GM06990 (cell line): ENCODE measurements around the gene VPS13D.

Experiments used
- DNase-seq: peaks from one replicate; pipeline ENCODE4 v3.0.0-alpha.2; 2011; ENCODE audit not compliant: insufficient read length; ENCODE audit errors: extremely low read depth
- H3K27me3 ChIP-seq: replicated peaks from 2 replicates; pipeline ENCODE4 v1.6.0; 2011; ENCODE audit warnings: low read length; ENCODE audit not compliant: control insufficient read depth, insufficient read depth
- H3K36me3 ChIP-seq: 2 replicates; pipeline ENCODE4 v1.5.1; 2011; ENCODE audit warnings: low read length; ENCODE audit not compliant: control insufficient read depth, insufficient read depth
- H3K4me3 ChIP-seq: replicated peaks from 2 replicates; pipeline ENCODE4 v1.5.1; 2011; ENCODE audit warnings: low read depth, mild to moderate bottlenecking, control low read depth, low read length
- TF ChIP-seq, protein P1 (sequence below): IDR thresholded peaks from 2 replicates; pipeline ENCODE4 v1.5.1; 2011; ENCODE audit warnings: low read length, control low read depth, mild to moderate bottlenecking, inconsistent platforms; ENCODE audit not compliant: insufficient read depth, poor library complexity, severe bottlenecking

Gene VPS13D

DNA sequence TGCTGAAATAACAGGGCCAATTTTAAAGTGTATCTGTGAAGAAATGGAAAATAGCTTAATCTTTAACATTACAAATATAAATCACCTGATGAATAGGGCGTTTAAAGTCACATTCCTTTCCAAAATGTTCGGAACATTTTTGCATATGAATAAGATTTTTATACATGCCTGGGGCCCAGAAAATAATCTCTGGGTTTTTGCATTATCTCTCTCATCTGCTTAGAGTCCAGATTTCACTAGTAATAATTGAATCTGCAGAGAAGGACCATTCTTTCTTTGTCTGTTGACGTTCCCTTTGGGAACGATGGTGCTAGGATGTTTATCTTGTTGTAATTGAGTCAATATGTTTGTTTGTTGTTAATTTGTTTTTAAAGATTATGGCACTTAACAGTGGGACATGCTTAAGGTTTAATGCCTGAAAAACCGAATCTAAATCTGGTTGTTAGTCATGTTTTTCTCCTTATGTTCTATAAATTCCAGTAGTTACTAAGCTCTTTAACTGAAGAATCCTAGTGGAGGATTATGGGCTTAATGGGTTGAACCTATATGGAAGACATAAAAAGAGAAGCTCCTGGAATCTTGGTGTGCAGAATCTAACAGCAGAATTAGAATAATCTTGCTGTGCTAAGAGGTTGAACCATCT lies 140.6 kb downstream of the VPS13D start:
- TF ChIP-seq, protein P1, sequence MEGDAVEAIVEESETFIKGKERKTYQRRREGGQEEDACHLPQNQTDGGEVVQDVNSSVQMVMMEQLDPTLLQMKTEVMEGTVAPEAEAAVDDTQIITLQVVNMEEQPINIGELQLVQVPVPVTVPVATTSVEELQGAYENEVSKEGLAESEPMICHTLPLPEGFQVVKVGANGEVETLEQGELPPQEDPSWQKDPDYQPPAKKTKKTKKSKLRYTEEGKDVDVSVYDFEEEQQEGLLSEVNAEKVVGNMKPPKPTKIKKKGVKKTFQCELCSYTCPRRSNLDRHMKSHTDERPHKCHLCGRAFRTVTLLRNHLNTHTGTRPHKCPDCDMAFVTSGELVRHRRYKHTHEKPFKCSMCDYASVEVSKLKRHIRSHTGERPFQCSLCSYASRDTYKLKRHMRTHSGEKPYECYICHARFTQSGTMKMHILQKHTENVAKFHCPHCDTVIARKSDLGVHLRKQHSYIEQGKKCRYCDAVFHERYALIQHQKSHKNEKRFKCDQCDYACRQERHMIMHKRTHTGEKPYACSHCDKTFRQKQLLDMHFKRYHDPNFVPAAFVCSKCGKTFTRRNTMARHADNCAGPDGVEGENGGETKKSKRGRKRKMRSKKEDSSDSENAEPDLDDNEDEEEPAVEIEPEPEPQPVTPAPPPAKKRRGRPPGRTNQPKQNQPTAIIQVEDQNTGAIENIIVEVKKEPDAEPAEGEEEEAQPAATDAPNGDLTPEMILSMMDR, result no peak
- no peak for DNase-seq

DNA sequence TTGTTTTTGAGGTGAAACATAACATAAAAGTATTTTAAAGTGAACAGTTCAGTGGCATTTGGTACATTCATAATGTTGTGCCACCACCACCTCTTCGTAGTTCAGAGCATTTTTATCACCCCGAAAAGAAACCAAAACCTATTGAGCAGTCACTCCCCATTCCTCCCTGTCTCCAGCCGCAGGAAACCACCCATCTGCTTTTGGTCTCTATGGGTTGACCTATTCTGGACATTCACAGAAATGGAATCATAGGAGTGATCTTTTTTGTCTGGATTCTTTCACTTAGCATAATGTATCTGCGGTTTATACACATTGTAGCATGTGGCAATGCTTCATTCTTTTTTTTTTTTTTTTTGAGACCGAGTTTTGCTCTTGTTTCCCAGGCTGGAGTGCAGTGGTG lies 141.2 kb downstream of the VPS13D start:
- peaks cover 2% of the 10 kb centered on the region for H3K36me3 ChIP-seq
- TF ChIP-seq, protein P1, result no peak
- DNase-seq, result no peak

More for the DNA sequence above, 140.6 kb downstream of the VPS13D start:
- H3K36me3 ChIP-seq, result peaks cover 2% of the 10 kb centered on the region
- H3K4me3 ChIP-seq, result no peak overlapping the region
- H3K27me3 ChIP-seq, result no peaks in the 10 kb centered on the region

DNA sequence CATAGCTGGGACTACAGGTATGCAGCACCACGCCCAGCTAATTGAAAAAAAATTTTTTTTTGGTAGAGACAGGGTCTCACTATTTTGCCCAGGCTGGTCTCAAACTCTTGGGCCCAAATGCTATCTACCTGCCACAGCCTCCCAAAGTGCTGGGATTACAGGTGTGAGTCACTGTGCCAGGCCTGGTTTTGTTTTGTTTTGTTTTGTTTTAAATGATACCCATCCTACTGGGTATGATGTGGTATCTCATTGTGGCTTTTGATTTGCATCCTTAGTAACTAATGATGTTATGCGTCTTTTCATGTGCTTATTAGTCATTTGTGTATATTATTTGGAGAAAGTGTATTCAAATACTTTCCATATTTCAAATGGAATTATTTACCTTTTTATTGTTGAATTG lies 142.3 kb downstream of the VPS13D start:
- H3K27me3 ChIP-seq, result no peaks in the 10 kb centered on the region
- no peak for DNase-seq
- TF ChIP-seq, protein P1, result no peak
- H3K4me3 ChIP-seq, result no peak overlapping the region
- H3K36me3 ChIP-seq, result peaks cover 2% of the 10 kb centered on the region

More for the DNA sequence above, 141.2 kb downstream of the VPS13D start:
- Histone ChIP-seq H3K4me3 (no peak overlapping the region), H3K27me3 (no peaks in the 10 kb centered on the region)

DNA sequence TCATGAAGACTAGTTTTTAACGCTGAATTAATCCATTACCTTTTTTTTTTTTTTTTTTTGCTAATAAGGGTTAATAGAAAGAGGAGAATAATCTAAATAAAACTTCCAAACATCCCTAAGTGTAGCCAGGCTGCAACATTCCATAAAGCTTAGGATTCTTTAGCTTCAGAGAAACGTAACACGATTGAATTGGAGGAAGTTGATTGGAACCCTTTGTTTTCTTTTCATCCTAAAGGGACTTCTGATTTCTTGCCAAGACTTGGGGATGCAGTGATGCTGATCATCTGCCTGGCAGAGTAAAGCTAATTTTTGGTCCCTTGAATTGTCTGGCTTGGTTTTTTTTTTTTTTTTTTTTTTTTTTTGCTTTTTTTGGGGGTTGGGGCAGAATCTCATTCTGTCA lies 142.9 kb downstream of the VPS13D start:
- TF ChIP-seq, protein P1, result no peak
- no peaks in the 10 kb centered on the region for H3K27me3 ChIP-seq
- DNase-seq, result no peak
- peaks cover 2% of the 10 kb centered on the region for H3K36me3 ChIP-seq
- H3K4me3 ChIP-seq, result no peak overlapping the region

DNA sequence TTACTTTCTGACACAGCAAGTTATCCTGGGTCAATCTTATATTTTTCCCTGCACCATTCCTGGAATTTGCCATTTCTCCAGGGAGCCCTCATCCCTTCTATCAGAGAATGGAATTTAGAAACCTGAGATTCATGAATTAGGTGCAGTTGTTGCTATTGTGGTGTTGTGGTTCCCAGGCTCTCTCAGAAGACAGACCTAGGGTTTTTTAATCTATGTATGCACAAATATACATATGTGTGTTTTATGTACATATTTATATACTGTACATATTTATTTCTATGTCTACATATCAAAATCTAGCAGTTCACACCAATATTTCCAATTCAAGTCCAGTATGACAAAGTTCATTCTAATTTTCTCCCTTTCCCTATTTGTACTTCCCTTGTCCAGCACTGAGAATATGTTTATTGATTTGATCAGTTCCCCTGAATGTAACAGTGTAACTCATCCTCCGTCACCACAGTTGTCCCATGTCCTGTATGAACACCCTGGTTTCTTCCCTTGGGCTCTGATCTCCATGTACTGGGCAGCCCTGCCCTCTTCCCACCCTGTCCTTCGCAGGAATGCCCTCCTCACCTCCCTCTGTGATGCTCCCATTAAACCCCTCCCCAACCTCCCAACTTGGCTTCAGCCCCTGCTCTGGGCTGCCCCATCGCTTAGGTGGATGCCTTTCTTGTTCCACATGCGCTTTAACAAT lies 145.5 kb downstream of the VPS13D start:
- Histone ChIP-seq H3K4me3 (no peak overlapping the region), H3K36me3 (peaks cover 5% of the 10 kb centered on the region), H3K27me3 (no peaks in the 10 kb centered on the region)
- TF ChIP-seq, protein P1, result no peak
- DNase-seq, result no peak
